ENCODE measurements around the gene RAX2.

The RAX2 gene

GRCh38 chr19:3734310-3734600 lies 37.8 kb downstream of the RAX2 start:
- TF ChIP-seq MYC (IDR thresholded peaks at IDR 0.05; ENCODE audit: low read depth, low read length) = no peak
- no peak for TF ChIP-seq POLR2A (IDR thresholded peaks at IDR 0.05; ENCODE audit: extremely low read depth, insufficient read length)
- TF ChIP-seq MAX (IDR thresholded peaks at IDR 0.05; ENCODE audit: low read depth, low read length) = no peak
- no peak for TF ChIP-seq CTCF (IDR thresholded peaks at IDR 0.05; ENCODE audit: low read depth, low read length)
- no peak overlapping the region for H3K4me3 ChIP-seq (ENCODE audit: low read depth, low read length)
- DNase-seq (ENCODE audit: low read depth) = no peak

GRCh38 chr19:3733549-3734309 lies 38.3 kb downstream of the RAX2 start:
- TF ChIP-seq MAX (IDR thresholded peaks at IDR 0.05; ENCODE audit: low read depth, low read length) = no peak
- no peak for TF ChIP-seq MYC (IDR thresholded peaks at IDR 0.05; ENCODE audit: low read depth, low read length)
- no peak for TF ChIP-seq POLR2A (IDR thresholded peaks at IDR 0.05; ENCODE audit: extremely low read depth, insufficient read length)
- no peak for TF ChIP-seq CTCF (IDR thresholded peaks at IDR 0.05; ENCODE audit: low read depth, low read length)
- DNase-seq (ENCODE audit: low read depth) = peak; percentile 26

GRCh38 chr19:3732108-3732507 lies 39.9 kb downstream of the RAX2 start:
- TF ChIP-seq POLR2A (IDR thresholded peaks at IDR 0.05; ENCODE audit: extremely low read depth, insufficient read length) (no peak), MYC (IDR thresholded peaks at IDR 0.05; ENCODE audit: low read depth, low read length) (no peak), CTCF (IDR thresholded peaks at IDR 0.05; ENCODE audit: low read depth, low read length) (no peak), MAX (IDR thresholded peaks at IDR 0.05; ENCODE audit: low read depth, low read length) (no peak)

More at GRCh38 chr19:3733549-3734309, 38.3 kb downstream of the RAX2 start:
- H3K4me3 ChIP-seq (ENCODE audit: low read depth, low read length) = no peak overlapping the region

DNA sequence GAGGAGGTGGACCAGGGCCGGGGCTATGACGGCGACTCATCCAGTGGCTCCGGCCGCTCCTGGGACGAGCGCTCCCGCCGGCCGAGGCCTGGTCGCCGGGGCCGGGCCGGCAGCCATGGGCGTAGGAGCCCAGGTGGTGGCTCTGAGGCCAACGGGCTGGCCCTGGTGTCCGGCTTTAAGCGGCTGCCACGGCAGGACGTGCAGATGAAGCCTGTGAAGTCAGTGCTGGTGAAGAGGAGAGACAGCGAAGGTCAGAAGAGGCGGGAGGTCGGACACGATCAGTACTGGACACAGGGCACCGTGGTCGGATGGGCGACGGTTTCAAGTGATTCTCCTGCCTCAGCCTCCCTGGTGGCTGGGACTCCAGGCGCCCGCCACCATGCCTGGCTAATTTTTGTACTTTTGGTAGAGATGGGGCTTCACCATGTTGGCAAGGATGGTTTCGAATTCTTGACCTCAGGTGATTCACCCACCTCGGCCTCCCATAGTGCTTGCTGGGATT lies 41.5 kb downstream of the RAX2 start:
- TF ChIP-seq POLR2A (IDR thresholded peaks at IDR 0.05; ENCODE audit: extremely low read depth, insufficient read length) (no peak), MAX (IDR thresholded peaks at IDR 0.05; ENCODE audit: low read depth, low read length) (no peak), MYC (IDR thresholded peaks at IDR 0.05; ENCODE audit: low read depth, low read length) (no peak), CTCF (IDR thresholded peaks at IDR 0.05; ENCODE audit: low read depth, low read length) (no peak)
- no peak overlapping the region for H3K4me3 ChIP-seq (ENCODE audit: low read depth, low read length)
- DNase-seq (ENCODE audit: low read depth) = no peak

More at GRCh38 chr19:3732108-3732507, 39.9 kb downstream of the RAX2 start:
- no peak overlapping the region for H3K4me3 ChIP-seq (ENCODE audit: low read depth, low read length)
- no peak for DNase-seq (ENCODE audit: low read depth)

DNA sequence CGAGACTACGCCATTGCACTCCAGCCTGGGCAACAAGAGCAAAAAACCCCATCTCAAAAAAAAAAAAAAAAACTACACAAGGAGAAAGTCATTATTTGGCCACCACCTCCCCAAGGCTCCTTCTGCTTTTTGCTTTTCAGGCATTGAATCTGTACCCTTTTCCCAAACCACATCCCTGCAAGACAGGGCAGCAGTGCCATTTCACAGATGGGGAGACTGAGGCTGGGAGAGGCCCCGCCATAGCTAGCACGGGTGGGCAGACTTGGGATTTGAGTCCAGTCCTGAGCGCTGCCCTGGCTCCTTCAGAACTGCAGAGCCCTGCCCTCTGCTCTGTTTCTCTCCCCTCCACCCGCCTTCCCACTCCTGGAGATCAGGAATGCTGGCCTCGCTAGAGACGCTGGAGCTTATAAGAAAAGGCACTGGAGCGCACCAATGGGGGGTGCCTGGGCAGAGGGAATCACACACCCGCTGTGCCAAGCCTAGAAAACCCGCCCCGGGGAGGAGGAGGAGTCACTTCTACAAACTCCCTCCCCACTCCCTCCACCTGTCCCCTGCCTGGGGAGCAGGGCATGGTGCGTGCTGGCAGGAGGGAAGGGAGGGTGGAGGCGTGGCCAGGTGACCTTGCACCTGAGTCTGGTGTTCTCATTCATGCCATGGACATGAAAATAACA lies 46.3 kb downstream of the RAX2 start:
- no peak for DNase-seq (ENCODE audit: low read depth)
- no peak for TF ChIP-seq MAX (IDR thresholded peaks at IDR 0.05; ENCODE audit: low read depth, low read length)
- TF ChIP-seq CTCF (IDR thresholded peaks at IDR 0.05; ENCODE audit: low read depth, low read length) = no peak
- TF ChIP-seq MYC (IDR thresholded peaks at IDR 0.05; ENCODE audit: low read depth, low read length) = no peak
- no peak for TF ChIP-seq POLR2A (IDR thresholded peaks at IDR 0.05; ENCODE audit: extremely low read depth, insufficient read length)
- H3K4me3 ChIP-seq (ENCODE audit: low read depth, low read length) = no peak overlapping the region

Data from NB4 (cell line).